Vagina (tissue), 2 donors: ENCODE data around the gene TCF20. TPM values are rescaled to one million over a fixed set of nuclear protein-coding genes. Genes with fewer than 3 reads are reported as not detected.

Source experiments
- DNase-seq, 2 donors: peaks; one replicate each; pipeline ENCODE4 v3.0.0-alpha.2; 2017; ENCODE audit errors: extremely low spot score in 2 of 2
- H3K27ac ChIP-seq: fragments of 200-600 bp; sonication (generic); one replicate; pipeline ENCODE4 v1.5.1; 2019
- H3K27me3 ChIP-seq: fragments of 200-600 bp; sonication (generic); one replicate; pipeline ENCODE4 v1.5.1; 2019
- H3K36me3 ChIP-seq, 2 donors: fragments of 200-600 bp; sonication (generic); one replicate each; pipeline ENCODE4 v1.5.1; 2017 to 2019
- H3K4me1 ChIP-seq: fragments of 200-600 bp; sonication (generic); one replicate; pipeline ENCODE4 v1.5.1; 2019
- H3K4me3 ChIP-seq, 2 donors: fragments of 200-600 bp; sonication (generic); 1 replicate in 1 of 2; 2 replicates in 1 of 2; pipeline ENCODE4 v1.5.1; 2016 to 2019
- H3K9me3 ChIP-seq: fragments of 200-600 bp; sonication (generic); one replicate; pipeline ENCODE4 v1.5.1; 2019
- CTCF ChIP-seq, 3 experiments: fragments of 450-650 bp in 2 of 3; fragments of 200-600 bp in 1 of 3; sonication (generic) in 1 of 3; IDR thresholded peaks; one replicate each; pipeline ENCODE4 v1.5.1; 2017 to 2019; ENCODE audit warnings: antibody characterized with exemption in 3 of 3, mild to moderate bottlenecking in 2 of 3, moderate library complexity in 2 of 3
- POLR2A ChIP-seq, 2 donors: fragments of 450-650 bp; IDR thresholded peaks; one replicate each; pipeline ENCODE4 v1.6.1; 2017; ENCODE audit warnings: antibody characterized with exemption in 2 of 2, mild to moderate bottlenecking in 2 of 2, moderate library complexity in 2 of 2
- POLR2AphosphoS5 ChIP-seq, 2 donors: sonication (generic); formaldehyde crosslinking; IDR thresholded peaks; one replicate each; pipeline ENCODE4 v1.9.0; 2017; ENCODE audit warnings: antibody characterized with exemption in 2 of 2, mild to moderate bottlenecking in 2 of 2, low read depth in 1 of 2; ENCODE audit not compliant: insufficient read depth in 1 of 2
- intact Hi-C: fragments of 100-400 bp; cut with DNase I; formaldehyde crosslinking; loops from one replicate; pipeline ENCODE4 v1.15.1; 2023
- total RNA-seq: library from RNA; depleted of rRNA; stranded (reverse); fragments of >200 nt; gene quantifications from one replicate; pipeline ENCODE4 v1.2.3, GENCODE V29; 2016

TCF20 gene
- total RNA-seq, 1 donor from 2014 or later = 30.4 TPM

DNA sequence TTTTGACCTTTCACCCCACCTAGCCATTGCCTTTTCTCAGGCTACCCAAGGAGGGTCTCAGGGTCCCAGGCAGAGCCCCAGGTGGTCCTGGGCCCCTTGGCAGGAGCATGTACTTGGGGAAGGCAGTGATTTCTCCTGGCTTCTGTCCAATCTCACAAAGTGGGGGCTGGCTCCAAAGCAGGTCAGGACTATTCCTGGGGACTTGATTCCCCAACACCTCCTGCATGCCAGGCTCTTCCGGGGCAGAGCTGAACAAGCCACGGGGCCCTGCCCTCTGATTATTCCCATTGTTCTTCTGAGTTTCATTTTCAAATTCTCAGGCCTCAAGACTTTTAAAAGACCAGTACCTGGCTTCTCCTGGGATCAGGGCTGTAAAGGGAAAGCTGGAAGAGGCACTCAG is 1.5 kb upstream of the TCF20 start:
- no peaks in the 10 kb centered on the region for H3K9me3 ChIP-seq
- no peaks in the 10 kb centered on the region for H3K36me3 ChIP-seq
- H3K4me1 ChIP-seq = peaks cover 35% of the 10 kb centered on the region
- TF ChIP-seq CTCF (IDR thresholded peaks at IDR 0.05) (no peak), POLR2AphosphoS5 (IDR thresholded peaks at IDR 0.05; ENCODE audit: insufficient read depth in 1 of 2, low read depth in 1 of 2) (no peak), POLR2A (IDR thresholded peaks at IDR 0.05) (no peak)
- H3K27ac ChIP-seq = peak overlapping the region; percentile 7
- intact Hi-C loops = loop anchor here (10.0 kb wide), 2 partner anchors 93 to 163 kb away; partner anchors contain the start of gene NFAM1
- H3K4me3 ChIP-seq = no peak overlapping the region
- H3K27me3 ChIP-seq = no peaks in the 10 kb centered on the region
- DNase-seq = peak in 1 of 2 donors; percentile 82

- no peaks in the 10 kb centered on the region for H3K9me3 ChIP-seq
- TF ChIP-seq POLR2A (IDR thresholded peaks at IDR 0.05) = no peak
- no peak for TF ChIP-seq CTCF (IDR thresholded peaks at IDR 0.05)
- peak in 1 of 2 donors; percentile 6 for TF ChIP-seq POLR2AphosphoS5 (IDR thresholded peaks at IDR 0.05; ENCODE audit: insufficient read depth in 1 of 2, low read depth in 1 of 2)
- H3K27me3 ChIP-seq = no peaks in the 10 kb centered on the region
- peak overlapping the region; percentile 95 for H3K27ac ChIP-seq
- H3K4me1 ChIP-seq = peaks cover 41% of the 10 kb centered on the region
- peak overlapping the region in 1 of 2 donors; percentile 100 for H3K4me3 ChIP-seq
- intact Hi-C loops = loop anchor here (10.0 kb wide), 2 partner anchors 93 to 163 kb away; partner anchors contain the start of gene NFAM1
- H3K36me3 ChIP-seq = no peaks in the 10 kb centered on the region
- peak in 1 of 2 donors; percentile 72 for DNase-seq
Measured at GRCh38 chr22:42271191-42271813, 849 bp upstream of the TCF20 start.

DNA sequence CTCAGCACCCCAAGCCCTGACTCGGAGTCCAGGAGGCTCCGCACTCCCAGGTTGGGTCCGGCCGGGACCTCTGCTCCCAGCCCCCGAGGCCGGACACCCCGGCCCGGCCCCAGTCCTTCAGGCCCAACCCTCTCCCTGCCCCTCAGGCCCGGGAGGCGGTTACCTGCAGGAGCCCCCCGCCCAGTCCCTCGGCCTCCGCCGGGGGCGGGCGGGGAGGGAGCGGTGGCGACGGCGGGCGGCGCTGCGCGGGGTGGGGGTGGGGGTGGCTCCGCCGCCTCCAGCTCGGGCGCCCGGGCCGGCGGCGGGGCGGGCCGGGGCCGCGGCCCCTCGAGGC is 310 bp downstream of the TCF20 start:
- Histone ChIP-seq H3K9me3 (no peaks in the 10 kb centered on the region), H3K36me3 (no peaks in the 10 kb centered on the region), H3K4me1 (peaks cover 48% of the 10 kb centered on the region), H3K27ac (peak overlapping the region; percentile 95), H3K4me3 (peak overlapping the region; percentile 95 to 100), H3K27me3 (no peaks in the 10 kb centered on the region)
- intact Hi-C loops = loop anchor here (10.0 kb wide), 2 partner anchors 95 to 165 kb away; partner anchors contain the start of gene NFAM1
- TF ChIP-seq POLR2AphosphoS5 (IDR thresholded peaks at IDR 0.05; ENCODE audit: insufficient read depth in 1 of 2, low read depth in 1 of 2) = no peak
- no peak for DNase-seq

- H3K27me3 ChIP-seq = no peaks in the 10 kb centered on the region
- DNase-seq = no peak
- H3K4me3 ChIP-seq = peak overlapping the region; percentile 95 to 100
- H3K27ac ChIP-seq = peak overlapping the region; percentile 95
- H3K4me1 ChIP-seq = peaks cover 48% of the 10 kb centered on the region
- H3K36me3 ChIP-seq = no peaks in the 10 kb centered on the region
- intact Hi-C loops = loop anchor here (10.0 kb wide), 2 partner anchors 95 to 165 kb away; partner anchors contain the start of gene NFAM1
- H3K9me3 ChIP-seq = no peaks in the 10 kb centered on the region
- TF ChIP-seq POLR2A (IDR thresholded peaks at IDR 0.05) = no peak
- TF ChIP-seq CTCF (IDR thresholded peaks at IDR 0.05) = no peak
- TF ChIP-seq POLR2AphosphoS5 (IDR thresholded peaks at IDR 0.05; ENCODE audit: insufficient read depth in 1 of 2, low read depth in 1 of 2) = no peak
Measured at GRCh38 chr22:42269432-42270175, 849 bp downstream of the TCF20 start.

- intact Hi-C loops = no loop called here
- no peaks in the 10 kb centered on the region for H3K9me3 ChIP-seq
- no peaks in the 10 kb centered on the region for H3K36me3 ChIP-seq
- no peaks in the 10 kb centered on the region for H3K27me3 ChIP-seq
- TF ChIP-seq POLR2A (IDR thresholded peaks at IDR 0.05) = no peak
- no peak for DNase-seq
- peaks cover 49% of the 10 kb centered on the region for H3K4me1 ChIP-seq
- H3K27ac ChIP-seq = peak overlapping the region; percentile 95
- peak overlapping the region; percentile 95 to 100 for H3K4me3 ChIP-seq
Measured at GRCh38 chr22:42268852-42269410, 1.5 kb downstream of the TCF20 start.
